ENCODE results near the gene LARP4B.

Gene LARP4B

GRCh38 chr10:829241-829640, 102.3 kb downstream of the LARP4B start:
- Histone ChIP-seq H3K27me3 (ENCODE audit: low read depth, low read length) (no peaks in the 10 kb centered on the region), H3K79me2 (ENCODE audit: low read length) (peaks cover 20% of the 10 kb centered on the region), H3K9ac (ENCODE audit: low read length) (no peak overlapping the region), H3K9me3 (ENCODE audit: insufficient read depth, low read length) (no peaks in the 10 kb centered on the region), H3K36me3 (replicated peaks; ENCODE audit: low read depth, low read length) (peaks cover 43% of the 10 kb centered on the region), H3K4me2 (ENCODE audit: low read length) (no peak overlapping the region), H2AFZ (ENCODE audit: low read depth, low read length) (no peak overlapping the region), H3K4me3 (ENCODE audit: low read length) (no peak overlapping the region), H3K4me1 (ENCODE audit: low read length) (no peaks in the 10 kb centered on the region), H3K27ac (ENCODE audit: low read length) (no peak overlapping the region), H4K20me1 (ENCODE audit: insufficient read depth, low read length) (peaks cover 14% of the 10 kb centered on the region)
- no peak for TF ChIP-seq CTCF (IDR thresholded peaks at IDR 0.05; ENCODE audit: low read depth, low read length)
- TF ChIP-seq EZH2phosphoT487 (IDR thresholded peaks at IDR 0.05; ENCODE audit: low read depth) = no peak

- Histone ChIP-seq H3K4me1 (ENCODE audit: low read length) (no peaks in the 10 kb centered on the region), H3K36me3 (replicated peaks; ENCODE audit: low read depth, low read length) (peaks cover 48% of the 10 kb centered on the region), H3K4me3 (ENCODE audit: low read length) (no peak overlapping the region), H3K79me2 (ENCODE audit: low read length) (peaks cover 20% of the 10 kb centered on the region), H3K27ac (ENCODE audit: low read length) (no peak overlapping the region), H3K9ac (ENCODE audit: low read length) (no peak overlapping the region), H4K20me1 (ENCODE audit: insufficient read depth, low read length) (peaks cover 14% of the 10 kb centered on the region), H2AFZ (ENCODE audit: low read depth, low read length) (no peak overlapping the region), H3K9me3 (ENCODE audit: insufficient read depth, low read length) (no peaks in the 10 kb centered on the region), H3K4me2 (ENCODE audit: low read length) (no peak overlapping the region), H3K27me3 (ENCODE audit: low read depth, low read length) (no peaks in the 10 kb centered on the region)
- TF ChIP-seq EZH2phosphoT487 (IDR thresholded peaks at IDR 0.05; ENCODE audit: low read depth) (no peak), CTCF (IDR thresholded peaks at IDR 0.05; ENCODE audit: low read depth, low read length) (no peak)
These were observed 103.3 kb downstream of the LARP4B start for GRCh38 chr10:828191-828590.

- H3K9me3 ChIP-seq (ENCODE audit: insufficient read depth, low read length) = no peaks in the 10 kb centered on the region
- no peaks in the 10 kb centered on the region for H3K27me3 ChIP-seq (ENCODE audit: low read depth, low read length)
- no peak overlapping the region for H3K9ac ChIP-seq (ENCODE audit: low read length)
- H3K36me3 ChIP-seq (replicated peaks; ENCODE audit: low read depth, low read length) = peaks cover 54% of the 10 kb centered on the region
- peaks cover 17% of the 10 kb centered on the region; the same call in 1 of the 2 replicates for H3K79me2 ChIP-seq (ENCODE audit: low read length)
- no peak overlapping the region for H3K4me3 ChIP-seq (ENCODE audit: low read length)
- peaks cover 19% of the 10 kb centered on the region for H4K20me1 ChIP-seq (ENCODE audit: insufficient read depth, low read length)
- TF ChIP-seq CTCF (IDR thresholded peaks at IDR 0.05; ENCODE audit: low read depth, low read length) = no peak
- TF ChIP-seq EZH2phosphoT487 (IDR thresholded peaks at IDR 0.05; ENCODE audit: low read depth) = no peak
- H3K4me1 ChIP-seq (ENCODE audit: low read length) = 0 out of 2 replicates have a peak, but pooled peaks cover under 1% of the 10 kb centered on the region
- no peak overlapping the region for H3K27ac ChIP-seq (ENCODE audit: low read length)
- no peak overlapping the region for H3K4me2 ChIP-seq (ENCODE audit: low read length)
- no peak overlapping the region for H2AFZ ChIP-seq (ENCODE audit: low read depth, low read length)
These were observed 106.6 kb downstream of the LARP4B start for GRCh38 chr10:824946-825345.

- Histone ChIP-seq H3K9me3 (ENCODE audit: insufficient read depth, low read length) (no peaks in the 10 kb centered on the region), H4K20me1 (ENCODE audit: insufficient read depth, low read length) (peaks cover 21% of the 10 kb centered on the region), H3K4me1 (ENCODE audit: low read length) (peaks cover 5% of the 10 kb centered on the region), H3K36me3 (replicated peaks; ENCODE audit: low read depth, low read length) (peaks cover 56% of the 10 kb centered on the region), H3K4me2 (ENCODE audit: low read length) (no peak overlapping the region), H2AFZ (ENCODE audit: low read depth, low read length) (no peak overlapping the region), H3K27me3 (ENCODE audit: low read depth, low read length) (no peaks in the 10 kb centered on the region), H3K79me2 (ENCODE audit: low read length) (peaks cover 14% of the 10 kb centered on the region; the same call in 1 of the 2 replicates), H3K9ac (ENCODE audit: low read length) (no peak overlapping the region), H3K27ac (ENCODE audit: low read length) (no peak overlapping the region), H3K4me3 (ENCODE audit: low read length) (no peak overlapping the region)
- no peak for TF ChIP-seq EZH2phosphoT487 (IDR thresholded peaks at IDR 0.05; ENCODE audit: low read depth)
These were observed 107.0 kb downstream of the LARP4B start for GRCh38 chr10:824497-824896.
